NCI-H2227 (cell line): ENCODE results near the gene ADAM30.

ENCODE experiments used
- DNase-seq: peaks from one replicate; lab custom pipeline; 2025; ENCODE audit not compliant: unreplicated experiment; lab: John Stamatoyannopoulos, UW

Gene ADAM30

DNA sequence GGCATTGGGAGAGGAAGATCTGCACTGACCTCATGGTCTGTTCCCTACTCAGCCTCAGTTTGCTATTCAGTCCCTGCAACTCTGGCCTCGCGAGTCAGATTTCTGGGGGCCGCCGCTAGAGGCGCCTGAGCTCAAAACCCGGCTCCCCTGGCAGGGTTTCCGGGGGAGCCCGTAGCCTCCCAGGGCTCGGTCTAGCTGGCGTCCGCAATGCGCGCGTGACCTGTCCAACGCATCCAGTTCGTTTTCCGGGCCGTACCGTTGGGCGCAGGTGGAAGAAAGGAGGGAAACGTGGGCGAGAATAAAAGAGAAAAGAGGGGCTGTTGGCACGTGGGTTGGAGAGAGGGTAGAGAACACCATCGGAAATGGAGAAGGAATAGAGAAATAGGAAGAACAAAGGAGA is at the start of gene ADAM30:
ADAM30 (minus strand) TSS at position 213 of the 400 bp plus-strand sequence; CDS start at position 34, 179 bp downstream.
- DNase-seq: no peak

DNA sequence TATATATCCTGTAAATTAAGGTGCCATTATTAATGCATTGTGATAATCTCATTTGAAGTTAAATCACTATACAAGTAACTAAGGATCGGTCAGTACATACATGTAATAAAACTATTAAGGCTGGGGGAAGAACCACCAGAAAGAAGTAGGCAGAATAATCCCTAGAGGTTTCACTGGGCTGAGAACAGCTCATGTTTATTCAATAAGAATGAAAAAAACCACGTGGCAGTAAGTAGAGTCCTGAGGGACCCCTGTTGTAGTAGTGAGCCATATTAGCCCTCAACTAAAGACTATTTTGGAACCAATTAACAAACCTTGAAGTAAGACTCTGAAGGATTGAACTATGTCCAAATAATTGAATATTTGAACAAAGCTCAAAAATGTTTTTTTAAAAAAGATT is 46.9 kb upstream of the ADAM30 start:
- no peak for DNase-seq

DNA sequence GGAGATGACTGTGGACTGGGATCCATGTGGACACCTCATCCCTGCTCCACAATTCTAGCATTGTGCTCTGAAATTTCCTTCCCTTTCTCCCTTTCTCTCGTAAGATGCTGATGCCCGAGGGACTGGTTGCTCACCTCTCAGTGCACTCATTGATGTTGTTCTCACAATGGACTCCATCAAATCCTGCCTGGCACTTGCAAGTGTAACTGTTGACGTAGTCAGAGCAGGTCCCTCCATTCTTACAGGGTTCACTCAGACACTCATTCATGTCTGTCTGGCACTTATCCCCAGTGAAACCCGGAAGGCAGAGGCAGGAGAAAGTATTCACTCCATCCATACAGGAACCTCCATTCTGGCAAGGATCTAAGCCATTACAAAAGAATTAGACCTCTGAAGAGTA is 45.1 kb upstream of the ADAM30 start:
- no peak for DNase-seq

DNA sequence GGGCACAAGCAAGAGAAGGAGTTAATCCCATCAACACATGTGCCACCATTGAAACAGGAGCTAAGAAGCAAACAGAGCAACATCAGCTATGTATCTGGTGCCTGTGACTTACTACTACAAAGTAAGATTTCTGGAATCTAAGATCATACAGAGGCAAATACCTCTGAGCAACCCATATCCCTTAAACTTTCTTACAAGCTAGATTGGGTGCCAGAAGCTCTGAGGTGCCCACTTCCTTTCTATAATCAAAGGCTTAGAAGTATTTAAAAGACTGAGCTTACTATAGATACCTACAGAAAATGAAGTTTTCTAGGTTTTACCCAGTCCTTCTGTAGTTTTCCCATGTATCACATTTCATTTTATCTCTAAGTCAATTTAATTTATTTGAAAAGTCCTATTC is 44.4 kb upstream of the ADAM30 start:
- no peak for DNase-seq

DNA sequence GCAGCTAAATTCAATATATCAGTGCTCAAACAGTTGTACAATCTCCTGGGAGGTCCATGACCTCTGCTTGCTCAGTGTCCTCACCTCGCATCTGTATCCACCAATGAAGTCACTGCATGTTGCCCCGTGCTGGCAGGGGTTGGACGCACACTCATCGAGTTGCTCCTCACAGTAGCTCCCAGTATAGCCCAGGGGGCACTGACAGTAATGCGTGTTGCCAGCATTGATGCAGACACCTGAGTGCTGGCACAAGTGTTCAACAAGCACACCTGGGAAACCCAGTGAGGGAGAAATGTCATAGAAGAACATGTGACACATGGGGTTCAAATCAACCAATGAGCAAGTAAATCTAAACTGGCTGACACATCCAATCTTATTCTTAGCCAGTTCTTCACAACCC is 40.9 kb upstream of the ADAM30 start:
- DNase-seq: no peak

DNA sequence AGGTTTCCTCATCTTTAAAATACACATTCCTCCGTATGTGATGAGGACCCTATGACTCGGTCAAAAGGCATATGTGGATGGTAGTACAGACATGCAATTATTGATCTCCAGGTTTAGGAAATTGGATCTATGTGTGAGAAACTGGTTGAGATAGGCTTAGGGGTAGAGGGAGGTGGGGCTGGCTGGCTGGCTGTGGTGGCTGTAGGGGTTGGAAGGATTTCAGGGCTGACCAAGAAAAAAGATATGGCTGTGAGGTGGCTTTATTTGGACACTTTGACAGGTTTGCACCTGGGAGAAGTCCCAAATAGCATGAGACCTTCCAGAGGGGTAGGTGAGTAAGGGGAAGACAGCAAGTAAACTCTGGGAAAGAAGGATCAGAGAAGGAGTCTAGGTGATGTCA is 39.6 kb upstream of the ADAM30 start:
- DNase-seq: no peak

DNA sequence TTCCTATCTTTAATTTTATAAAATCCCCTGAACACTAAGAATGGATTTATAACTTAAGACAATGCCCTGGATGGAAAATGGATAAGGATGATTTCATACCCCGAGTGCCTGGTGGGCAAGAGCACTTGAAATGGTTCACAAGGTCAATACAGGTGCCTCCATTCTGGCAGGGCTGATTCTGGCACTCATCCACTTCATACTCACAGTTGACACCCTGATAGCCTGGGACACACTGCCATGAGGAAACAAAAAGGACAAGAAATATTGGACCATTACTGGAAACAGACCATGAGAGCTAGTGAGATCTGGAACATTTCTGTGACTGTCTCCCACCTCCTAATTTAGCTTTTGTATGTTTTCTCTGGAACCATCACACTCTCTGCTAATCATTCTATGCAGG is 39.1 kb upstream of the ADAM30 start:
- no peak for DNase-seq

DNA sequence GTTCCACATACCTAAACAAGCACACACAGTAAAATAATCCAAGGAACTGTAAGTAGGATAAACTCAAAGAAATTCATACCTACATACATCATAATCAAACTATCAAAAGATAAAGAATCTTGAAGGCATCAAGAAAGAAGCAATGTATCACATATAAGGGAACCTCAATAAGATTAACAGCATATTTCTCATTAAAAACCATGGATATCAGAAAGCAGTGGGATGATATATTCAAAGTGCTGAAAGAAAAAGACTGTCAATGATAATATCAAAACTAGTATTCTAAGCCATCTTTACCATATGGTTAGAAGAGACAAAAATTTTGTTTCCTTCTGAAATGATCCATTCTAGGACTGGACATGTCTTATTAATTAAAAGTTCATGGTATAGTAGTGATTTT is 37.1 kb upstream of the ADAM30 start:
- DNase-seq: no peak

DNA sequence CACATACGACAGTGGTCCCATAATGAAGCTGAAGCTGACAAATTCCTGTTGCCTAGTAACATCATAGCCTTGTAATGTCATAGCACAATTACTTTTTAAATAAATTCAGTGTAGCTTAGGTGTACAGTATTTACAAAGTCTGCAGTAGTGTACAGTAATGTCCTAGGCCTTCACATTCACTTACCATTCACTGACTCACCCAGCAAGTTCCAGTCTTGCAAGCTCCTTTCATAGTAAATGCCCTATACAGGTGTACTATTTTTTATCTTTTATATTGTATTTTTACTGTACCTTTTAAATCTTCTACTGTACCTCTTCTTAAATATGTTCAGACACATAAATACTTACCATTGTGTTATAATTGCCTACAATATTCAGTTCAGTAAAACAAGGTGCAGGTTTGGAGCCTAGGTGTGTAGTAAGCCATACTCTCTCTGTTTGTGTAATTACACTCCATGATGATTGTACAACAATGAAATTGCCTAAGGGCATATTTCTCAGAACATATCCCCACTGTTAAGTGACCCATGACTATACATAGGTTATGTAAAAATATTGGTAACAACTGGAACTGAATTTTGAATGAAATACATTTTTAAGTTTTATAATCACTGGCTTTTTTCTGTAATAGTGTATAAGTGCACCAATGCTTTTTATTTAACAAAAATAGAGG is 33.5 kb upstream of the ADAM30 start:
- no peak for DNase-seq

DNA sequence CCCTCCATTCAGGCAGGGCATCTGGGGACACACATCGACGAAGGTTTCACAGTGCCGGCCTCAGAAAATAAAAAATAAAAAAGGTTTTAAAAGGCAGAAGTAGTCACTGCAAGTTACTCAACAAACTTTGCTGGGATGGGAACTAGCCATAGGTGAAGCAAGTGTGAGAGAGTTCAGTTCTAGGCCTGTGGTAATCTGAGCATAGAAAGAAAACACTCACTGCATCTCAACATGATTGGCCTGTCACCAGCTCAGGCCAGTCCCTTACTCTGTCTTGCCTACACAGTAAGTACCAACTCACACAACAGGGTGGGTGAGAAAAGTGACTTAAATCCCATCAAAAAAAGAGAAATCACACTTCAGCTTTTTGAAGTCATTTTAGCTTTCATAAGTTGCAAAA is 30.2 kb upstream of the ADAM30 start:
- DNase-seq: no peak

DNA sequence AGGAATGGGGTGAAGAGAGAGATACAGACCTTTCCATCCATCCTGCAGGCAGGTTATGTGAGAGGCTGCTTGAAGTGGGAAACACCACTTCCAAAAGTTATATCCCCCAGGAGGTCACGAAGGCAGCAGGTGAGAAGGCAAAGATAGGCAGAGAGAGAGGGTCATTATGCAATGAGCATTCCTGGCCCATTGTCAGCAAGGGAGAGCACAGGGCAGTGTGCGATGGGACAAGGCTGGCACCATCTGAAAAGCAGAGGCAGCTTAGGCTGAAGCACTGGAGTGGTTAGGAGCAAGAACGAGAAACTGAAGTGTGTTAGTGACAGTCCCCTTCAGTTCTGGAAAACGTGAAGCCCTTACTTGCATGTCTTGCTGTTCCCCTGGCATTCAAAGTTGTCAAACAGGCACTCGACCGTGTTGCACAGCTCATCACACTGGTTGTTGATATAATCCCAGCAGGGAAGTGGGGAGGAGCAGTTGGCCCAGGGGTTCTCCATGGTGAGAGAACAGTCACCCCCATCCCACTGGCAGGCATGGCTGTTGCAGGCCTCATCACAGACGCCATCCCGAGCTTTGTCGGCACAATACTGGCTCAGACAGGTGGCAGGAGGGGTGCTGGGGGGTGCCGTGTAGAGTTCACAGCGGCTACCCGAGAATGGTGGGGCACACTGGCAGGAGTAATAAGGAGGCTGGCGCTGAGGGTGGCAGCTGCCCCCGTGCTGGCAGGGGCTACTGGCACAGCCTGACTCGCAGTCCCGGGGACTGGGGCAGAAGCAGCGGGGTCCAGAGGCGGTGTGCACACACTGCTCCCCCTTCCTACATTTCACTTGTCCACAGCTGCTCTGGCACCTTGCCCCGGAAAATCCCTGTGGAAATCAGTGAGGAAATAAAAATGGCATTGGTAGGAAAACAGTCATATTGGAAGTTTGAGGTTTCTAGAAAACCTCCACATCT is 28.9 kb upstream of the ADAM30 start:
- no peak for DNase-seq

DNA sequence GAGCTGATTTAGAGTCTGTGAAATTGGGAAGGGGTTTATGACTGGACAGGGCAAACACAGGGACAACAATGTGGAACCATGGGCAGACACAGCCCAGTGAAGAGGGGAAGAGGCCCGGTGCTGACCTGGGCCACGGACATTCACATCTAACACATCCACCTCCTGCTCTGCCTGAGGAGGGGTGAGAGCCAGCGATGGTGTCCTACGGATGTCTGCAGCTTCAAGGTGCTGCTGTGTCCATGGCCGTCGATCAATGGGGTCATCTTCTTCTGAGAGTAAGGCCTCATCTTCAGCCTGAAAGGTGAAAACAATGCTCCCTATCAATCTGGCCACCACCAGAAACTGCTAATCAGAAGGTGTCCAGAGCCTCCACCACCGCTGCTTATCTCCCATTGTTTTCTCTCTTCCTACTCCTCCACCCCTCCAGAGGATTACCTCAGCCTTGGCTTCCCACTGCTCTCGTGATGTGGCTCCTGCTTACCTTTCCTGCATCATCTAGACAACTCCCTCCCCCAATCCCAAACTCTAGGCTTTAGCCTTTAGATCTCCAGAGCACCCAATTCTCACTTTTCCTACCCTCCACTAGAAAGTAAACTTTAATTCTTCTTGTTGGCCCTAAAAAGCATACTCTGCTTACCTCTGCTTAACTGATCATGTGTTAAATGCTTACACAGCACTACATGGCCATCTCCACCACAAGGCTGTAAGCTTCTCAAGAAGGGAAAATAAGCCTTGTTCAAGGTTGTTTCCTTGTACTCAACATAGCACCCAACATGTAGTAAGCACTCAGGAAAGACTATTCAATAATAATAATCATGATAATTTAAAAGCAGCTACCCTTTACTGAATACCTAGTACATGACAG is 24.0 kb upstream of the ADAM30 start:
- no peak for DNase-seq

DNA sequence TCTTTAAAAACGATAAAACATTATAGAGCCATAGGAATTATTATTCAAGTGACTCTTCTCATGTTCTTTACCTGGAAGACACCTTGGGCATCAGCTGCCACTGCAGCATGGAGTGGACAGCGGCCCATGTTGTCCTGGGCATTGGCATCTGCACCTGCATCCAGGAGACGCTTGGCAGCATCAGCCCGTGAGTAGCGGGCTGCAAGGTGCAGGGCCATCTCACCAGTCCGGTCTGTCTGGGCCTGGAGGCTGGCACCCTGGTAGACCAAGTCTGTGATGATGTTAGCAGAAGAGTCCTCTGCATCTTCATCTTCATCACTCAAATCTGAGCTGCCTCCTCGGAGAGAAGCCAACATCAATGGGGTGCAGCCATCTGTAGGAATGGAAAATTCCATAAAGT is 22.9 kb upstream of the ADAM30 start:
- no peak for DNase-seq

DNA sequence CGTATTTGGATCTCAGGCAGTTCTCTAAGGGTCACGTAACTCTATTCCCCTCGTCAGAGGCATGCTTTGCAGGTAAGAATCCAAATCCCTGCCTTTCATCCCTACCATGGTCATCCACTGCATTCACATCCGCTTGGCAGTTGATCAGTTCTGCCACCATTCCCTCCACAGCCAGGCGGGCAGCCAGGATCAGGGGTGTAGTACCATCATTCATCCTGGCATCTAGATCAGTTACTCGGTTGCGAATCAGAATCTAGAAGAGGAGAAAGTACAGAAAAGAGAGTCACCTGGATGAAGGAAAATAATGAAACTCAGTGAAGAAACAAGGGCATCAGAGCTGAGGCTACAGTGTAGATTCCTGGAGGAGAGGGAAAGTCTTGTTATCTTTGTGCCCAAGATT is 22.0 kb upstream of the ADAM30 start:
- DNase-seq: no peak

DNA sequence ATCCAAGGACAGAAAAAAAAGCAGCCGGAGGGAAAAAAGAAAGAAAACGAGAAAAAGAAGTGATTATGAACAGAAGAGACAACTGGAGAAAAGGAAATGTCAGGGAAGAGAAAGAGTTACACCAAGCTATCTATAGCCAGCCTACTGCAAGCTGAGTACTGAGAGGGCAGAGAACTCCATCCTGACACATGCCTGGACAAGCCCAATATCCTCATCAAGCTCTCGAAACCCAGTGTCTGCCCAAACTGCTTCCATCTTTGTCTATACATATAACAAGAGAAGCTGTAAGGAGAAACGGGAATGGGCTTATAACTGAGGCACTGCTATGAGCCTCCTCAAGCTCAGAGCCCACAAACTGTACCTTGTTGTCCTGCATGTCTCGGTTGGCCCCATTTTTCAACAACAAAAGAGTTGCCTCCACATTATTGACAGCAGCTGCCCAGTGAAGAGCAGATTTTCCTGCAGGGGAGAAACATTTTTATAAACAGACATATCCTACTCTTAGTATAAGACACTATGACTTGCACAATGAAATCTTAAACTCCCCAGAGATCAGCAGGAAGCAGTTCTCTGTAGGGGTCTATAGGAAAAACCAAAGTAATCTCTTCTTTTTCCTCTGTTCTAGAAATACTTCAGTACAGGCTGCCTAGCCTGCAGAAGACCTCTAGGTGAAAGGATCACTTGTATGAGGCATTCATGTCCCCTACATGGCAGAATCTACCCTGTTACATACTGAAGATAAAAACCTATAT is 21.2 kb upstream of the ADAM30 start:
- DNase-seq: no peak

DNA sequence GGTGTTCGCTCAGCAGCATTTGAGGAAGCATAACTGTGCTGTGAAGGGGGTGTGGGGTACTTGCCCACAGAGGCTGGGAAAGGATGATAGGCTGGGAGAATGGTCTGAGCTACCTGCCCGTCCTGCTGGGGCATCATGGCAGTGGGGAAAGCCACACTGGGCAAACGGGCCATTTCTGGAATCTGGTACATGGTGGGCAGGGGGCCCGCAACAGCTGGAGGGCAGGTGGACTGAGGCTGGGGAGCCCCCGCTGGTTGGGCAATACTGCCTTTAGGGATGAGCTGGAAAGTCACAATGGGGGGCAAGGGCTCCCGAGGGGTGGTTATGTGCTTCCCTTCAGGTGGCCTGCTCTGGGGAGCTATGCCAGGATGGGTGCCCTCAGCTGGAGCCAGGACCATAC is 19.2 kb upstream of the ADAM30 start:
- no peak for DNase-seq

DNA sequence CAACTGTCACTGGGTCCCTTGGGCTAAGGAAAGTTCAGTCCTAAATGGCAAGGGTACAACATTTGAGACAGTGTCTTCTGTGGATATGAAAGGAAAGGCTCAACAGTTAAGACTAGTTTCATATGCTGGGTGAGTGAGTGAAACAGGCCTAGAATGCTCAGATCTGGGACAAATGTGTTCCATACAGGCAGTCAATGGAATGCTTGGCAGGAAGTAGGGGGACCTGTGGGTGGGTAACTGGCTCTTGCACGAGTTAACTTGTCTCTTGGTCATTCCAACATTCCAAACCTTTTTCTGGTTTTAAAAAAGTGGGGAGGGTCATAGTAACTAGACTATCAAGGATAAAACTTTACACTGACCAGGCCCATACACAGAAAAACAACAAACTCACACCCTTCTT is 17.8 kb upstream of the ADAM30 start:
- no peak for DNase-seq

DNA sequence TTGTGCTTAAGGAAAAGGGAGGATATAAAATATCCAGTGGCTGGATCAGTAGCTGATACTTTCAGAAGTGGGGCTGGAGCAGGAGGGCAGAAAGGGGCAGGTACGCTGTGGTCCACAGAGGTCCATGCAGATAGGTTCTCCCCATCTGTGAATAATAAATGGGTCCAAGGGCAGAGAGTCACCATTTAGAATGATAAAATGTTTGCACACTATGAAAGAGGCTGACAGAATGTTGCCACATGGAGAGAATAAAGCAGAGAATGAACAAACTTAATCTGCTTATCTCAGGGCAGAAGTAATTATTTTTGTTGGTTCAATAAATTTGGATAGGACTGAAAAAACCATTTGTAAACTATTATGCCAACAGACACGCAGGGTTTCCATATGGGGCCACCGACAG is 16.6 kb upstream of the ADAM30 start:
- DNase-seq: no peak

DNA sequence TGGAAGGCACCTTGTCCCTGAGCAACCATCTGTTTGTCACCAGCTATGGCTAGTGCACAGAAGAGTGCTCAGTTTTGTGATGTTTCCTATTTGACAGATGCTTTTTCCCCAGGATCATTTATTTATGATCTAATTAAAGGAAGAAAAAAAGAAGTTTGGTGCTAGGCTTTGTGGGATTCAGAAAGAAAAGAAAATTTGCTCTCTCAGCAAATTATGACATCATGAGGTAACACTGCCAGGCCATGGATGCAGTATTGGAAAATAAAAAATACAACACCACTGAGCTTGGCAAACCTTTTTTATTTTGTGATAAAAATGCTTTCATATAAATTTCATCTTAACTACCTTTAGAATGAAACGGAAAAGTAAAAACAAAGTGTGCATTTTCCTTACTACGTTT is 15.5 kb upstream of the ADAM30 start:
- no peak for DNase-seq

DNA sequence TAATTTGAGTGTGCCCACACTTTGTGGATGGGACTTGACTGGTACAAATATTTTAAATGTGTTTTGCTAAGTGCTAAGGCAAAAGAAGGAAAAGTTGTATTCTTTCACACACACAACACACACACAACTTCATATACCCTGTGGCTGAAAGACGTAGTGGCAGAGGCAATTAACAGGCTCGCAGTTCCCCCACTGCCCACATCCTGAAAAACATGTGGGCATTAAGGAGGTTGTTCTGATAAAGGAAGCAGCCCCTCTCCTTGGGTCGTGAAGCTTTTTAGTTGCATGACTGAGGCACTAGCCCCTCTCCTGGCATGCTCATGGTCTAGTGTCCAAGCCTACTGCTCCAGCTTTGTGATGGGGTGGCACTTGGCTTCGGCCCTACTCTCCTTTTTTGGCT is 14.3 kb upstream of the ADAM30 start:
- no peak for DNase-seq
